Measurements from ENCODE around the gene ST7.

DNA sequence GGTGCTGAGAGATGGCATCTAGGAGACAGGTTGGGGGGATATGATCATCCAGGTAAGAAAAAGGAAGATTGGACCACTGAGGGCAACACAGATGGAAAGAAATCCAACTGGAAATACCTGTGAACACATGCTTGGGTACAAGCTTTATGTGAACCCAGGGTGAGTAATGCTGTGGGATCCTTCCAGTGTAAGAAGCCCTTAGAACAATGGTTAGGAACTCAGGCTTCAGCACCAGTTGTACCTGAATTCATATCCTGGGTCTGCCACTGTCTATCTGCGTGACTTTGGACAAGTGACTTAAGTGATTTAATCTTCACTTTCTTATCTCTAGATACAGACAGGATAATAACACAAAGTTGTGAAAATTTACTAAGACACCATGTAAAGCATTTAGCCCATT, 131.0 kb downstream of the ST7 start:
- TF ChIP-seq POLR2A (IDR thresholded peaks at IDR 0.05; ENCODE audit: insufficient read depth in 1 of 2, low read depth in 2 of 2, low read length in 2 of 2), result no peak
- TF ChIP-seq CHCHD3 (CRISPR knock-in tag; IDR thresholded peaks at IDR 0.05), result no peak
- TF ChIP-seq ZNF766 (CRISPR knock-in tag; IDR thresholded peaks at IDR 0.05; ENCODE audit: borderline replicate concordance), result no peak
- TF ChIP-seq CTCF (CRISPR knock-in tag; IDR thresholded peaks at IDR 0.05), result no peak
- TF ChIP-seq GTF2F1 (IDR thresholded peaks at IDR 0.05; ENCODE audit: low read length), result no peak
- TF ChIP-seq KAT2B (IDR thresholded peaks at IDR 0.05; ENCODE audit: borderline replicate concordance, low read depth, low read length), result no peak
- TF ChIP-seq, protein P1, sequence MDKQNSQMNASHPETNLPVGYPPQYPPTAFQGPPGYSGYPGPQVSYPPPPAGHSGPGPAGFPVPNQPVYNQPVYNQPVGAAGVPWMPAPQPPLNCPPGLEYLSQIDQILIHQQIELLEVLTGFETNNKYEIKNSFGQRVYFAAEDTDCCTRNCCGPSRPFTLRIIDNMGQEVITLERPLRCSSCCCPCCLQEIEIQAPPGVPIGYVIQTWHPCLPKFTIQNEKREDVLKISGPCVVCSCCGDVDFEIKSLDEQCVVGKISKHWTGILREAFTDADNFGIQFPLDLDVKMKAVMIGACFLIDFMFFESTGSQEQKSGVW (CRISPR knock-in tag; IDR thresholded peaks at IDR 0.05; ENCODE audit: borderline replicate concordance), result no peak
- no peak for TF ChIP-seq BRCA1 (CRISPR knock-in tag; IDR thresholded peaks at IDR 0.05)
- no peak for TF ChIP-seq CBFB (CRISPR knock-in tag; IDR thresholded peaks at IDR 0.05)
